ENCODE measurements around the gene PCDHGA9.
"Not testable (repeated sequence)": the region's sequence is repeated elsewhere in the genome, so short reads cannot be mapped to it uniquely, and the experiment has no call there.

Gene PCDHGA9

GRCh38 chr5:141431286-141431685 lies 28.7 kb downstream of the PCDHGA9 start:
- no peak for DNase-seq (ENCODE audit: low read depth)
- TF ChIP-seq MYC (IDR thresholded peaks at IDR 0.05; ENCODE audit: low read depth, low read length) = no peak
- TF ChIP-seq CTCF (IDR thresholded peaks at IDR 0.05; ENCODE audit: low read depth, low read length) = no peak
- H3K4me3 ChIP-seq (ENCODE audit: low read depth, low read length) = peak overlapping the region; percentile 42

- not testable (repeated sequence) for H3K4me3 ChIP-seq (ENCODE audit: low read depth, low read length); DNase-seq (ENCODE audit: low read depth)
Observed at GRCh38 chr5:141432308-141432707, 29.7 kb downstream of the PCDHGA9 start.

- not testable (repeated sequence) for H3K4me3 ChIP-seq (ENCODE audit: low read depth, low read length); DNase-seq (ENCODE audit: low read depth)
Observed at GRCh38 chr5:141432726-141433125, 30.1 kb downstream of the PCDHGA9 start.

- no peak overlapping the region for H3K4me3 ChIP-seq (ENCODE audit: low read depth, low read length)
- TF ChIP-seq MYC (IDR thresholded peaks at IDR 0.05; ENCODE audit: low read depth, low read length) (no peak), MAX (IDR thresholded peaks at IDR 0.05; ENCODE audit: low read depth, low read length) (no peak), CTCF (IDR thresholded peaks at IDR 0.05; ENCODE audit: low read depth, low read length) (no peak), POLR2A (IDR thresholded peaks at IDR 0.05; ENCODE audit: extremely low read depth, insufficient read length) (no peak)
Observed at GRCh38 chr5:141434006-141434405, 31.4 kb downstream of the PCDHGA9 start.

GRCh38 chr5:141437221-141437620 lies 34.6 kb downstream of the PCDHGA9 start:
- no peak for DNase-seq (ENCODE audit: low read depth)
- no peak overlapping the region for H3K4me3 ChIP-seq (ENCODE audit: low read depth, low read length)
- TF ChIP-seq POLR2A (IDR thresholded peaks at IDR 0.05; ENCODE audit: extremely low read depth, insufficient read length) = no peak
- no peak for TF ChIP-seq CTCF (IDR thresholded peaks at IDR 0.05; ENCODE audit: low read depth, low read length)
- no peak for TF ChIP-seq MAX (IDR thresholded peaks at IDR 0.05; ENCODE audit: low read depth, low read length)
- no peak for TF ChIP-seq MYC (IDR thresholded peaks at IDR 0.05; ENCODE audit: low read depth, low read length)

More at GRCh38 chr5:141434006-141434405, 31.4 kb downstream of the PCDHGA9 start:
- DNase-seq (ENCODE audit: low read depth) = no peak

GRCh38 chr5:141439411-141440141 lies 37.0 kb downstream of the PCDHGA9 start:
- TF ChIP-seq MAX (IDR thresholded peaks at IDR 0.05; ENCODE audit: low read depth, low read length) (no peak), MYC (IDR thresholded peaks at IDR 0.05; ENCODE audit: low read depth, low read length) (no peak), CTCF (IDR thresholded peaks at IDR 0.05; ENCODE audit: low read depth, low read length) (no peak), POLR2A (IDR thresholded peaks at IDR 0.05; ENCODE audit: extremely low read depth, insufficient read length) (no peak)
- DNase-seq (ENCODE audit: low read depth) = no peak
- no peak overlapping the region for H3K4me3 ChIP-seq (ENCODE audit: low read depth, low read length)

- no peak overlapping the region for H3K4me3 ChIP-seq (ENCODE audit: low read depth, low read length)
- TF ChIP-seq POLR2A (IDR thresholded peaks at IDR 0.05; ENCODE audit: extremely low read depth, insufficient read length) = no peak
- no peak for DNase-seq (ENCODE audit: low read depth)
Observed at GRCh38 chr5:141440341-141440740, 37.8 kb downstream of the PCDHGA9 start.

All from NB4 (cell line).